Measurements from ENCODE around the gene GAL3ST1. TPM values are rescaled to one million over a fixed set of nuclear protein-coding genes. Genes with fewer than 3 reads are reported as not detected.
A peak's percentile ranks its signal among the peaks of the same experiment; 100 is the strongest.
"Not testable (repeated sequence)": the region's sequence is repeated elsewhere in the genome, so short reads cannot be mapped to it uniquely, and the experiment has no call there.

The GAL3ST1 gene
- total RNA-seq, 1 donor, result not detected

GRCh38 chr22:30596886-30597285 is 22.4 kb upstream of the GAL3ST1 start:
- TF ChIP-seq, protein P1, sequence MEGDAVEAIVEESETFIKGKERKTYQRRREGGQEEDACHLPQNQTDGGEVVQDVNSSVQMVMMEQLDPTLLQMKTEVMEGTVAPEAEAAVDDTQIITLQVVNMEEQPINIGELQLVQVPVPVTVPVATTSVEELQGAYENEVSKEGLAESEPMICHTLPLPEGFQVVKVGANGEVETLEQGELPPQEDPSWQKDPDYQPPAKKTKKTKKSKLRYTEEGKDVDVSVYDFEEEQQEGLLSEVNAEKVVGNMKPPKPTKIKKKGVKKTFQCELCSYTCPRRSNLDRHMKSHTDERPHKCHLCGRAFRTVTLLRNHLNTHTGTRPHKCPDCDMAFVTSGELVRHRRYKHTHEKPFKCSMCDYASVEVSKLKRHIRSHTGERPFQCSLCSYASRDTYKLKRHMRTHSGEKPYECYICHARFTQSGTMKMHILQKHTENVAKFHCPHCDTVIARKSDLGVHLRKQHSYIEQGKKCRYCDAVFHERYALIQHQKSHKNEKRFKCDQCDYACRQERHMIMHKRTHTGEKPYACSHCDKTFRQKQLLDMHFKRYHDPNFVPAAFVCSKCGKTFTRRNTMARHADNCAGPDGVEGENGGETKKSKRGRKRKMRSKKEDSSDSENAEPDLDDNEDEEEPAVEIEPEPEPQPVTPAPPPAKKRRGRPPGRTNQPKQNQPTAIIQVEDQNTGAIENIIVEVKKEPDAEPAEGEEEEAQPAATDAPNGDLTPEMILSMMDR (IDR thresholded peaks at IDR 0.05; ENCODE audit: insufficient read depth, low read depth, low read length), result no peak
- no peak for DNase-seq (ENCODE audit: low read depth)
- no peak overlapping the region for H3K4me3 ChIP-seq (ENCODE audit: low read depth, low read length)

- TF ChIP-seq, protein P1 (IDR thresholded peaks at IDR 0.05; ENCODE audit: insufficient read depth, low read depth, low read length), result no peak
- H3K4me3 ChIP-seq (ENCODE audit: low read depth, low read length), result no peak overlapping the region
- no peak for DNase-seq (ENCODE audit: low read depth)
Observed at GRCh38 chr22:30596199-30596598, 21.7 kb upstream of the GAL3ST1 start.

GRCh38 chr22:30592360-30592713 is 17.9 kb upstream of the GAL3ST1 start:
- not testable (repeated sequence) for DNase-seq (ENCODE audit: low read depth)
- peak overlapping the region; percentile 39 for H3K4me3 ChIP-seq (ENCODE audit: low read depth, low read length)

- H3K4me3 ChIP-seq (ENCODE audit: low read depth, low read length), result peak within 1 kb of the TSS; percentile 96
- TF ChIP-seq, protein P1 (IDR thresholded peaks at IDR 0.05; ENCODE audit: insufficient read depth, low read depth, low read length), result no peak
- peak; percentile 99 for DNase-seq (ENCODE audit: low read depth)
Observed at GRCh38 chr22:30591588-30592359, 17.3 kb upstream of the GAL3ST1 start, which contains the start of gene PES1. PES1 (minus strand) TSS chr22:30591910; CDS start chr22:30591833, 77 bp downstream.

- peak; percentile 38 for DNase-seq (ENCODE audit: low read depth)
- TF ChIP-seq, protein P1 (IDR thresholded peaks at IDR 0.05; ENCODE audit: insufficient read depth, low read depth, low read length), result no peak
- peak overlapping the region; percentile 96 for H3K4me3 ChIP-seq (ENCODE audit: low read depth, low read length)
Observed at GRCh38 chr22:30591191-30591587, 16.7 kb upstream of the GAL3ST1 start.

DNA sequence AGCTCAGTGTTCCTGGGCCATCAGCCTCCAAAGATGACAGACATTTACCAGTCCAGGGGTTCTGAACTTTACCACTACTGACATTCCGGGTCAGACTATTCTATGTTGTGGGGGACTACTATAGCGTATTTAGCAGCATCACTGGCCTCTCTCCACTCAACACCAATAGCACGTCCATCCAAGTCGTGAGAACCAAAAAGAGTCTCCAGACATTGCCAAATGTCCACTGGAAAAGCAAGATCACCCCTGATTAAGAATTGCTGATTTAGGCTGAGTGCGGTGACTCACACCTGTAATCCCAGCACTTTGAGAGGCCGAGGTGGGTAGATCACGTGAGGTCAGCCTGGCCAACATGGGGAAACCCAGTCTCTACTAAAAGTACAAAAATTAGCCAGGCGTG is 11.9 kb upstream of the GAL3ST1 start:
- TF ChIP-seq, protein P1 (IDR thresholded peaks at IDR 0.05; ENCODE audit: insufficient read depth, low read depth, low read length), result no peak
- no peak for DNase-seq (ENCODE audit: low read depth)
- H3K4me3 ChIP-seq (ENCODE audit: low read depth, low read length), result no peak overlapping the region

- DNase-seq (ENCODE audit: low read depth), result no peak
- TF ChIP-seq, protein P1 (IDR thresholded peaks at IDR 0.05; ENCODE audit: insufficient read depth, low read depth, low read length), result no peak
Observed at GRCh38 chr22:30584441-30584840, 10.0 kb upstream of the GAL3ST1 start.

More at GRCh38 chr22:30584441-30584840, 10.0 kb upstream of the GAL3ST1 start:
- no peak overlapping the region for H3K4me3 ChIP-seq (ENCODE audit: low read depth, low read length)

All from fibroblast of villous mesenchyme (primary cell).